Measurements from ENCODE around the gene AMDHD2. TPM values are rescaled to one million over a fixed set of nuclear protein-coding genes. Genes with fewer than 3 reads are reported as not detected.

The AMDHD2 gene
- total and polyA plus RNA-seq, 2 experiments from 2014 or later, result 20.2 to 68.1 TPM

DNA sequence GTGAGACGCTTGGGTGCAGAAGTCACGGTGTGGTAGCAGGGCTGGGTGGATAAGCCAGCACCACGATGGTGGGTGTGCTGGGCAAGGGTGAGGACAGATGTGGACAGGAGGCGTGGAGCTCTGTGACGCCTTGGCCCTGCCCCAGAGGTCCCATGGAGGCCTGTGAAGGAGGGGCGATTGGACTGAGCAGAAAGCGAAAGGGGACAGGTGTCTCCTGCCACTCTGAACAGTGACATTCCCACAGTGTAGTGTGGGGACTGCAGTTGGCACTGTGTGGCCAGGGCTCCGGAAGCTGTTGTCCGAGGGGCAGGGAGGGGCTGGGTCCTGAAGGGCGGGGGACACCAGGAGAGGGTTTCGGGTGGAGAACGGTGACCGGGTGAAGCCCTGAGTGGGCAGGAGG is 37.9 kb upstream of the AMDHD2 start:
- DNase-seq (ENCODE audit: low spot score), result no peak
- H3K36me3 ChIP-seq (ENCODE audit: insufficient read depth), result no peaks in the 10 kb centered on the region
- H3K79me2 ChIP-seq (replicated peaks; ENCODE audit: insufficient read depth), result peaks cover 8% of the 10 kb centered on the region
- H3K4me1 ChIP-seq (ENCODE audit: insufficient read depth), result no peaks in the 10 kb centered on the region
- TF ChIP-seq, protein P1, sequence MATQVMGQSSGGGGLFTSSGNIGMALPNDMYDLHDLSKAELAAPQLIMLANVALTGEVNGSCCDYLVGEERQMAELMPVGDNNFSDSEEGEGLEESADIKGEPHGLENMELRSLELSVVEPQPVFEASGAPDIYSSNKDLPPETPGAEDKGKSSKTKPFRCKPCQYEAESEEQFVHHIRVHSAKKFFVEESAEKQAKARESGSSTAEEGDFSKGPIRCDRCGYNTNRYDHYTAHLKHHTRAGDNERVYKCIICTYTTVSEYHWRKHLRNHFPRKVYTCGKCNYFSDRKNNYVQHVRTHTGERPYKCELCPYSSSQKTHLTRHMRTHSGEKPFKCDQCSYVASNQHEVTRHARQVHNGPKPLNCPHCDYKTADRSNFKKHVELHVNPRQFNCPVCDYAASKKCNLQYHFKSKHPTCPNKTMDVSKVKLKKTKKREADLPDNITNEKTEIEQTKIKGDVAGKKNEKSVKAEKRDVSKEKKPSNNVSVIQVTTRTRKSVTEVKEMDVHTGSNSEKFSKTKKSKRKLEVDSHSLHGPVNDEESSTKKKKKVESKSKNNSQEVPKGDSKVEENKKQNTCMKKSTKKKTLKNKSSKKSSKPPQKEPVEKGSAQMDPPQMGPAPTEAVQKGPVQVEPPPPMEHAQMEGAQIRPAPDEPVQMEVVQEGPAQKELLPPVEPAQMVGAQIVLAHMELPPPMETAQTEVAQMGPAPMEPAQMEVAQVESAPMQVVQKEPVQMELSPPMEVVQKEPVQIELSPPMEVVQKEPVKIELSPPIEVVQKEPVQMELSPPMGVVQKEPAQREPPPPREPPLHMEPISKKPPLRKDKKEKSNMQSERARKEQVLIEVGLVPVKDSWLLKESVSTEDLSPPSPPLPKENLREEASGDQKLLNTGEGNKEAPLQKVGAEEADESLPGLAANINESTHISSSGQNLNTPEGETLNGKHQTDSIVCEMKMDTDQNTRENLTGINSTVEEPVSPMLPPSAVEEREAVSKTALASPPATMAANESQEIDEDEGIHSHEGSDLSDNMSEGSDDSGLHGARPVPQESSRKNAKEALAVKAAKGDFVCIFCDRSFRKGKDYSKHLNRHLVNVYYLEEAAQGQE (IDR thresholded peaks at IDR 0.05; ENCODE audit: unreplicated experiment), result no peak
- TF ChIP-seq ZNF331 (CRISPR knock-in tag; IDR thresholded peaks at IDR 0.05; ENCODE audit: low read depth), result no peak
- TF ChIP-seq POLR2AphosphoS5 (IDR thresholded peaks at IDR 0.05; ENCODE audit: low read depth), result no peak
- TF ChIP-seq, protein P2, sequence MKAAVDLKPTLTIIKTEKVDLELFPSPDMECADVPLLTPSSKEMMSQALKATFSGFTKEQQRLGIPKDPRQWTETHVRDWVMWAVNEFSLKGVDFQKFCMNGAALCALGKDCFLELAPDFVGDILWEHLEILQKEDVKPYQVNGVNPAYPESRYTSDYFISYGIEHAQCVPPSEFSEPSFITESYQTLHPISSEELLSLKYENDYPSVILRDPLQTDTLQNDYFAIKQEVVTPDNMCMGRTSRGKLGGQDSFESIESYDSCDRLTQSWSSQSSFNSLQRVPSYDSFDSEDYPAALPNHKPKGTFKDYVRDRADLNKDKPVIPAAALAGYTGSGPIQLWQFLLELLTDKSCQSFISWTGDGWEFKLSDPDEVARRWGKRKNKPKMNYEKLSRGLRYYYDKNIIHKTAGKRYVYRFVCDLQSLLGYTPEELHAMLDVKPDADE (IDR thresholded peaks at IDR 0.05), result no peak
- TF ChIP-seq ZNF462 (CRISPR knock-in tag; IDR thresholded peaks at IDR 0.05), result no peak
- no peak for TF ChIP-seq JUNB (IDR thresholded peaks at IDR 0.05; ENCODE audit: unreplicated experiment)
- no peak for TF ChIP-seq STAT1 (IDR thresholded peaks at IDR 0.05; ENCODE audit: unreplicated experiment)
- TF ChIP-seq EZH2 (IDR thresholded peaks at IDR 0.05; ENCODE audit: low read depth, unreplicated experiment), result no peak
- TF ChIP-seq EZH2phosphoT487 (IDR thresholded peaks at IDR 0.05; ENCODE audit: unreplicated experiment), result no peak
- TF ChIP-seq, protein P3, sequence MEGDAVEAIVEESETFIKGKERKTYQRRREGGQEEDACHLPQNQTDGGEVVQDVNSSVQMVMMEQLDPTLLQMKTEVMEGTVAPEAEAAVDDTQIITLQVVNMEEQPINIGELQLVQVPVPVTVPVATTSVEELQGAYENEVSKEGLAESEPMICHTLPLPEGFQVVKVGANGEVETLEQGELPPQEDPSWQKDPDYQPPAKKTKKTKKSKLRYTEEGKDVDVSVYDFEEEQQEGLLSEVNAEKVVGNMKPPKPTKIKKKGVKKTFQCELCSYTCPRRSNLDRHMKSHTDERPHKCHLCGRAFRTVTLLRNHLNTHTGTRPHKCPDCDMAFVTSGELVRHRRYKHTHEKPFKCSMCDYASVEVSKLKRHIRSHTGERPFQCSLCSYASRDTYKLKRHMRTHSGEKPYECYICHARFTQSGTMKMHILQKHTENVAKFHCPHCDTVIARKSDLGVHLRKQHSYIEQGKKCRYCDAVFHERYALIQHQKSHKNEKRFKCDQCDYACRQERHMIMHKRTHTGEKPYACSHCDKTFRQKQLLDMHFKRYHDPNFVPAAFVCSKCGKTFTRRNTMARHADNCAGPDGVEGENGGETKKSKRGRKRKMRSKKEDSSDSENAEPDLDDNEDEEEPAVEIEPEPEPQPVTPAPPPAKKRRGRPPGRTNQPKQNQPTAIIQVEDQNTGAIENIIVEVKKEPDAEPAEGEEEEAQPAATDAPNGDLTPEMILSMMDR (conservative IDR thresholded peaks at IDR 0.05; ENCODE audit: low read depth in 2 of 2), result no peak
- TF ChIP-seq NANOG (IDR thresholded peaks at IDR 0.05; ENCODE audit: borderline replicate concordance), result no peak
- no peak for TF ChIP-seq CREB1 (CRISPR knock-in tag; IDR thresholded peaks at IDR 0.05; ENCODE audit: low read depth)
- TF ChIP-seq ZNF114 (CRISPR knock-in tag; IDR thresholded peaks at IDR 0.05), result no peak
- Mint-ChIP-seq H3K27me3 (ENCODE audit: insufficient read depth, low read depth, poor library complexity) (peaks cover 14% of the 10 kb centered on the region), H3K27ac (no peak overlapping the region), H3K9me3 (no peaks in the 10 kb centered on the region), H3K36me3 (ENCODE audit: low read depth) (no peaks in the 10 kb centered on the region; the same call in 1 of the 3 replicates), H3K4me1 (peaks cover 16% of the 10 kb centered on the region), H3K4me3 (no peak overlapping the region)
- peaks cover 16% of the 10 kb centered on the region for H4K20me1 ChIP-seq (replicated peaks; ENCODE audit: insufficient read depth)
- H3K9me2 ChIP-seq (ENCODE audit: insufficient read depth), result no peaks in the 10 kb centered on the region
- H3F3A ChIP-seq (replicated peaks; ENCODE audit: low read depth), result no peaks in the 10 kb centered on the region
- no peaks in the 10 kb centered on the region for H3K27me3 ChIP-seq (ENCODE audit: insufficient read depth)
- H3K27ac ChIP-seq (ENCODE audit: low read depth), result no peak overlapping the region
- H3K4me2 ChIP-seq, result no peak overlapping the region
- no peak overlapping the region for H3K4me3 ChIP-seq
- ATAC-seq, result no peak
- no peak overlapping the region for H2AFZ ChIP-seq

All from GM23338 (cell line).